Ammon's horn (tissue), 1 donor: Measurements from ENCODE around the gene PHKB.

Source experiments
- DNase-seq: peaks from one replicate; pipeline ENCODE4 v3.0.0-alpha.2; 2016; ENCODE audit warnings: low spot score

PHKB gene

DNA sequence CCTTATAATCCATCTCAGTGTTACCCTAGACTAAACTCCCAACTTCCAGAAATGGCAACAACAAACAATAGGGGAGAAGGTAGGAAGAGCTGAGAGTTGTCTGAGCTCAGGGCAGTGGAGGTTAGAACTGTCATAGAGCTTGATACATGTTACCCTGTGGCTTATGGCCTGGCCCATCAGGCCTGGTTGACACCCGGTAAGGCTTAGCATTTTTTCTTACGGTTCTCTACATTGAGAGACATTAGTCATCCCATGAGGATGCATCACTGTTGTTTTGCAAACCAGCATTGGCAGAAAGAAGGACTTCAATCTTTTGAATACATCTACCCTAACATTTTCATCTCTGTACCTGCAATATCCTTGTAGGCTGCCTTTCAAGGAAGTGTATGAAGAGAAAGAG, 226.6 kb downstream of the PHKB start:
- DNase-seq, result no peak

DNA sequence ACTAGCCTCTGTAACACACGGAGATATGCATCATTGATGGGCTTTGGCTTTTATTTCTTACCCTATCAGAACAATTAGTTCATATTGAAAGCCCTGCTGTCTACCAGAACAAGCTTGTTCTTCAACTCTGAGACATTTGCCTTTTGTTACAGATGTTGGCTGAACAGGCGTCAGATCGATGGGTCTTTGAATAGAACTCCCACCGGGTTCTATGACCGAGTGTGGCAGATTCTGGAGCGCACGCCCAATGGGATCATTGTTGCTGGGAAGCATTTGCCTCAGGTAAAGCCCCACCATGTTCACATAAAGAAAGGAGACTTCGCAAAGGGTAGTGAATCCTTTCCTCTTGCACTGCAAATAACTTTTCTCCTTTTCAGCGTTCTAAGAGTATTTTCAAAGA, 232.1 kb downstream of the PHKB start:
- DNase-seq, result no peak

DNA sequence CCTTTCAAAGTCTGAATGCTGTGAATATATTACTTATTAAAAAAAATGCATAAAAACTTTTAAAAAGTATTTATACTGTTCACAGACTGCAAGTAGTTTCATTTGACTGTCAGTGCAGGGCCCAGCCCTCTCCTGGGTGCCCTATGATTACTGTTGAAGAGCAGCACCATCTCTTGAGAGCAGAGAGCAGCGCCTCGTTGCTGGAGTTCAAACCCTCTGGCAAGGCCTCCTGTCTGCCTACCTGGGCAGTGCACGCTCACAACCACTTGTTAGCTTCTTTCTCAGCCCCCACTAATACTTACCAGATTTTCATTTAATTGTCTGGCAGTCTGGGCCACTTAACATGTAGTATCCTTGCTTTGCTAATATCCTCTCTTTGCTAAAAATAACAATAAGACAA, 233.4 kb downstream of the PHKB start:
- DNase-seq, result no peak

DNA sequence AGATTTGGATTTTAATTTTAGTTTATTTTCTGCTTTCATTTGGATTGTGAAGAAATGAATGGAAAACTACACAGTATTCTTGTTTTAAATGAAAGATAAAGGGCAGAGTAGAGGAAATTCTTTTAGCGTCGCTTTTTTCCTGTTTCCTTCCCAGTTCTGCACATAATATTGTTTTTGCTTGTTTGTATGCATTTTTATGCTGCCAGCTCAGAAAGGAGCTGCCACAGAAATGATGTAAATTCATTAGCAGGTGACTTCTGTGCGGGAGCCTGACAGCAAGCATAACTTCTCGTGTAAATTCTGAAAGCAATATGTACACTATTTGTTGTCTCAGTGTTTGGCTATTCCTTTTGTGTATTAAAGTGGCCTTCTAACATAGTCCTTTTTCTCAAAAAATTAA, 234.6 kb downstream of the PHKB start:
- DNase-seq, result no peak

DNA sequence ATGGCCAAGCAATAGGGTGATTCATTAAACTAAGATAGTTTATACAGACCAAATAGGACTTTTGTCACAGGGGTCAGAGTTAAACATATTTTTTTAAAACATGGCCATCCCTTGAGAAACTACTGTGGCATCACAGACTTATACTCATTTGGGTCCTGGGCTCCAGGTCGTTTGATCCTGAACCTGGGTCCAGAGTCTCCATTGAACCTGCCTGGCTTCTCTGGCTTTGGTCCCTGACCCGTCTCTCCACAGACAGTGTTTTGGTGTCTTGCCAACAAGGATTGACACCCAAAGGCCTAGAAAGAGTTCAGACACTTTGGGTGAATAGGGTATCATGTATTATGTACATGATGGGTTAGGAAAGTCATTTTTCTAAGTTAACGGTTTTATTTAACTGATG, 236.7 kb downstream of the PHKB start:
- no peak for DNase-seq

DNA sequence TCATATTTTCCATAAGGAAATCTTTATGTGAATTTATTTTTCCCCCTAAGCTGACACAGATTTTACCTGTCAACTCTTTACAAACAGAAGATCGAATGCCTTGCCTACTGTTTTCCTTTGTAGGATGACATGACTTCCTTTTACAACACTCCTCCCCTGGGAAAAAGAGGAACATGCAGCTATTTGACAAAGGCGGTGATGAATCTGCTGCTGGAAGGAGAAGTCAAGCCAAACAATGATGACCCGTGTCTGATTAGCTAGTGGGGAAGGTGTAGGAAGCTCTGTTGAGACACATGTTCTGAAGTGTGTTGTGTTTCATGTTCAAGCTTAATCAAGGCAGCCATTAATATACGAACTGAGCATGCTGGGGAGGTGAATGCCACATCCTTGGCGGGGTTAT, 238.0 kb downstream of the PHKB start:
- no peak for DNase-seq

DNA sequence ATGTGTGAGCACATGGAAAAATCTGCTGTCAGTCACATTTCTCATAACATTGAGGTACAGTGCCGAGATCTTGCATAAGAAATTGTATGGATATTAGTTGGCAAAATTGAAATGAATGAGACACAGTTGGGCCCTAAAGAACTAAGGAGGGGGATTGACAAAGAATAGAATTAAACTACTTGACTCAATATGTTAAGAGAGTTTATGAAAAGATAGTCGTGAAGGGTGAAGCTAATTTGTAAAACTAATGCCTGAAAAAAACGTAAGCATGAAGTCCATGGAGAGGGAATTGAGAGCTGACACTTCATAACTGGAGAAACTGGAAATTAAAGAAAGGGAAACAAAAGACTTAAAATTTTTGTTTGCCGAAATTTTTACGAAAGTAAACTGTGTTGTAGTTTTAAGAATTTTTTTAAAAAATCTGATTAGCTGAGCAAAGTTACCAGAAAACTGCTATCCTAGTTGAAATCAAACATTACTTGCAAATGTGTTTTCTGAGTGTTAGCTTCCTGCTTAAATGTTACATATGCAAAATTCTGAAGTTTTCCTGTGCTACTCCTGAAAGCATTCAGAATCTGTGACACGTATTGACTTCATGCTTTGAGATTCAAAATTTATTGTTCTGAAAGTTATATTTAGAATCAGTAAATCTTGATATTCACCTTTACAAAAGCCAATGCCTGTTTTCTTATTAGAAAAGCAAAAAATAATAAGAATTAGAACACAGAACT, 239.9 kb downstream of the PHKB start:
- no peak for DNase-seq

DNA sequence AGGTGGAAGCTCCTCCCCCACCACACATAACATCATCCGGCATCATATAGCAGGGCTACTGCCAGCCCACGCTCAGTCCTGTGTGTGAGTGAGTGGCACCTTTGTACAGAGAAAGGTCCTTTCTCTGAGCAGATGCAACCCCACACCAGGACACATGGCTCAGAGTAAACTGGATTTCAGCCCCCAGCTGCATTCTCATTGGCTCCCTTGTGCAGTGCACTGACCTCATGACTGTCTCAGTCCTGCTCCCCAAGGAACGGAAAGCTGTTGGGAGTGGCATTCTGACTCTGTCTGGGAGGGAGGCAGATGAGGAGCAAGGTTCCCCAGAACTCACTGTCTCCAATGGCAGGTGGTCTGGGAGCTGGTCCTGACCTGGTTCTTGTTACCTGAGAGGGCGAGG, 244.1 kb downstream of the PHKB start:
- DNase-seq, result no peak

DNA sequence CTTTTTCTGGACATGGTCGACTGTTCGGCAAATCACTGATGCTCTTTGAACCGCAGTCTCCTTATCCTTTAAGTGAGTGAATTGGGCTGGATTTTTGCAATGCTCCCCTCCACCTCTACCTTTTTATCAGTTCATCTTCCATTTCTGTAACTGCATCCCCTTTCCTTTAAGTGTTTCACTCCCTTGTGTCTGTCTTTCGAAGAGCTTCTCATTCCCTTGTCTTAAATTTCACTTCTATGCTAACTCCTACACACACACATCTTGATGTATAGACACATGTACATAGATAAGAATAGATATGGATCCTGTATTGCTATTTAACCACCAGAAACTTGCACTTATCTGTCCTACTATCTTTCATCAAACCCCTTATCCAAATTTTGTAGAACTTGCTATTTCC, 250.7 kb downstream of the PHKB start:
- DNase-seq, result no peak

DNA sequence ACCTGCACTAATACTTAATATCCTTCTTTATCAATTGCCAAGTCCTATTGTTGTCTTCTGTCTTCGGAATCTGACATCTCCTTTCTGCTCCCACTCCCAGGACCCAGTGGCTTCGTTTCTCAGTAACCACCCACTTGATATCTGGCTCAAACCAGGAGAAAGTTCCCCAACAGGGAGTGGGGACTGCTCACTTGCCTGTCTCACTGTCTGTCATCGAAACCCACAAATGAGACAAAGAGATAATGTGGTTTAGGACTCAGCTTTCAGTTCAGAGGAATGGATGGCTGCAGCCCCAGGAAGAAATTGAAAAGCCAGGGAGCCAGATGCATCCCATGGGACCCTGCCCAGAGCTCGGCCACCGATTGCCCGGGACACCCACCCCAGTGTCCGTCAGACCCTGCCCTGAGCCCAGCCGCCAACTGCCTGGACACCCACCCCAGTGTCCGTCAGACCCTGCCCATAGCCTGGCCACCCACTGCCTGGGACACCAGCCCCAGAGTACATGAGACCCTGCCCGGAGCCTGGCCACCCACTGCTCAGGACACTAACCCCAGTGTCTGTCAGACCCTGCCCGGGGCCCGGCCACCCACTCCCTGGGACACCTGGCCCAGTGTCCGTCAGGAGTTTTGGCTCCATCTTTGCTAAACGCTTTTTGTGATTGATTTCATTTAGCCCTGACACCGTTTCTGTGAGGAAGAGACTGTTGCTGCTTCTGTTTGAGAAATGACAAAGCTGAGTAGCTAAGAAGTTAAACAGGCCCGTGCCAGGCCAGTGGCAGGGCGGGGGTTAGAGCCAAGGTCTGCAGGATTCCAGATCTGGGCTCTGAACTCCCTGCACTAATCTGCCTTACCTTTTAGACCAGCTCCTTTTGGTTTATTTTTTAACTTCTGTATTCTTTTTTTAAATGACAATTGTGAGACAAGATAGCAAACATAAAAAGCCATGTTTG, 251.4 kb downstream of the PHKB start:
- no peak for DNase-seq

DNA sequence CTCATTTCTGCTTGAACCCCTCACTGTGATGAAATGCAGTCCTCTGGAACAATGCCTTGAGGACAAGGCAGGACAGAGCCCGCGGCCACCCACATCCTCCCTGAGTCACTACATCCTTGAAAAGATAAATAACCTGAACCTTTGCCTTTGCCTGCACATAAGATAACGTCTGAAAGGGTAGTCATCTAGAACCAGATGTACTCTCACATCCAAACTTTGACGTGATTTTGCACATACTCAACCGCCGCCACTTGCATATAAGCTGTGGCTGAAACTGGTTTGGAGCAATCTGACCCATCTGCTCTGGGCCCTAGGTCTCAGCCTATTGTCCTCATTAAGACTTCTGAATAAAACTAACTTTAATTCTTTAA, 252.1 kb downstream of the PHKB start:
- no peak for DNase-seq

DNA sequence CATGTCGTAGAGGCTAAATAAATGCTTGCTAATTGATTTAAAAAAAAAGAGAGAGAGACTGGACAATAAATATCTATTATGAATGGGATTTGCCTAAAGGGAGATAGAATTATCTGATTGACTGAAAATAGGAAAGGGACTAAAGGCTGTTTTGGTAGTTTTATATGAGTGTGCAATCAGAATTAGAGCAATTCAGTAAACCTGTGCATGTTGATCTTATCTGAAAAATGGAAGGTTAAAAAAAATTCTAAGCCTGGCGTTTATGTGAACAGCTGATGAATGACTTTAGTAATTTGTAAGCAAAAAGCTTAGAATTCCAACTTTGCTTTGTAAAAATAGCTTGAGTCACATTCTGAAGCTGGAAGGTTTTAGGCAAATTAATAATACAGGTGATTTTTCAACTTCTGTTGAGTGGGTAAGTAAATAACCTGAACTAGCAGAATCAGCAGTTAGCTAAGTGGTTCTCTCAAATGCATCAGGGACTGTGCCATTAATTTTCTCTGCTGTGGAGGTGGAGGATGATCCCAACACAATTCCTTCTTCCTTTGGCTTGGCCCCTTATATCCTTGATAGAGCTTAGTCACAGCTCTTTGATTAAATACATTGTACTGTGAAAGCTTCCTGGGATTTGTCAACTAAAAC, 254.4 kb downstream of the PHKB start:
- no peak for DNase-seq

DNA sequence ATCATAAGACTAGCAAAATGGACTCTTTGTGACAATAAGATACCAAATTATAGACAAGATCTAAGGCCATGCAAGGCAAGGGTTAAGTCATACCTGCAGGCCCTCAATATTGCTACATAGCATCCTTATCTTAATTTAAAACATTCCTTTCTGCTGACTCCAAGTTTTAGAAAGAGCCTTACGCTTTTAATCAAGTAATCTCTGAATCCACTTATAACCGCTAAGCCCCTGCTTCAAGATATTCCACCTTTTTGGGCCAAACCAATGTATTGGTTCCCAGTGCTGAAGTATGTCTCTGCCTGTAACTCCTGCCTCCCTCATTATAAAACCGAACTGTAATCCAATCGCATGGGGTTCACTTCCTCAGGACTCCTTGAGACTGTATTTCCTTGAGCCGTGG, 255.4 kb downstream of the PHKB start:
- DNase-seq, result no peak

DNA sequence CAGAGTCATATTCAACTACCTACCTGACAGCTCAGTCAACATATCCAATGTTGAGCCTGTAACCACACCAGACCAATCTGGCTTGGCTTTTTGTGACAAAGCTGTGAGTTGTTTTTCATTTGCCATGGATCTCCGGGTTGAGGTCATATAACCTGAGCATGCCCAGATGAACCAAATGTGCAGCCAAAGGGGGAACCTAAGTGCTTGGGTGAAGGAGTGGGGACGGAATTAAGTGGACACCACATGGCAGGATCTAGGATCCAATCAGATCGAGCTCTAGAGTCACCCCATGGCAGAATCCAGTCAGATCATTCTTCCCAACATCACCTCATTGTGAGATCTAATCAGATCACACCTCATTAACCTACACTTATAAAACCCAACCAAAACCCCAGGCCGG, 258.6 kb downstream of the PHKB start:
- no peak for DNase-seq

DNA sequence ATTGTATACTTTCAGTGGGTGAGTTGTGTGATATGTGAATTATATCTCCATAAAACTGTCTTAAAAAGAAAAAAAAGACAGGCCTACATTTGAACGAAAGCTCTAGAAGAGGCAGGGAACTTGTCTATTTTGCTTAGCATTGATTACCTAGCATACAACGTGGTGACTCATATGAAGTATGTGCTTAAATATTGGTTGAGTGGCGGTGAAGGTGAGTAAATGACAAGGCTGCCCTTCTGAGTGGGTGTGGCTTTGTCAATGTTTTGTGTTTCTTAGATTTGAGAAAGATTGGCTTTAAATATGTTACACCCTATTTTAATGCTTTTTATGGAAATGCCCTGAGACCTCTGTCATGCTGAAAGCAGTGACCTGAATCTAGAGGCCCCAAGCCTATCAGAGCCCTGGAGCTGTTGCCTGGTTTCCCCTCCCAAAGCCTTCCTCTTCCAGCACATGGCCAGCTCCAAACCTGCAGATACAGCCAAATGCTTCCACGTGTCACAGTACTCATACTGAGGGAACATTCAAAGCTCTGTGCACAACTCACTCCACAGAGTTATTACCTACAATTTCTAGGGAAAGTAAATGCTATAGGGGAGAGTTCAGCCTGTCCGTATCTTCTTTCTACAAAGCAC, 260.0 kb downstream of the PHKB start:
- DNase-seq, result no peak

DNA sequence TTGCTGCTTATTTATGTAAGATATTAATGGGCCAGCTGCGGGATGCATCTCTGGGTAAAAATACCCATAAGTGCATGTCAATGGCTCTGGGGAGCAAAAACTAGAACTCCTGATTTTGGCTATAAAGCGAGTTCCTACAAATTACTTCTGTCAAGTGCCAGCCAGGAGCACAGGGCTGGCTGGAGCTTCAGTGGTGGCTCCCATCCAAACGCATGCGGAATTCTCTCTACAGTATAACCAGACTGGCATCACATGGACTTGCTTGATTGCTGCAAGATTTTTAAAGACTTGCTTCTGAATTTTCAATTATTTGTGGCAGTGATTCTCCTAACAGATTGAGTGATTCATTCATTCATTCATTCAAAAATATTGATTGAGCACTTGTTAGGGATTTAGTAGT, 260.9 kb downstream of the PHKB start:
- DNase-seq, result peak; percentile 16

DNA sequence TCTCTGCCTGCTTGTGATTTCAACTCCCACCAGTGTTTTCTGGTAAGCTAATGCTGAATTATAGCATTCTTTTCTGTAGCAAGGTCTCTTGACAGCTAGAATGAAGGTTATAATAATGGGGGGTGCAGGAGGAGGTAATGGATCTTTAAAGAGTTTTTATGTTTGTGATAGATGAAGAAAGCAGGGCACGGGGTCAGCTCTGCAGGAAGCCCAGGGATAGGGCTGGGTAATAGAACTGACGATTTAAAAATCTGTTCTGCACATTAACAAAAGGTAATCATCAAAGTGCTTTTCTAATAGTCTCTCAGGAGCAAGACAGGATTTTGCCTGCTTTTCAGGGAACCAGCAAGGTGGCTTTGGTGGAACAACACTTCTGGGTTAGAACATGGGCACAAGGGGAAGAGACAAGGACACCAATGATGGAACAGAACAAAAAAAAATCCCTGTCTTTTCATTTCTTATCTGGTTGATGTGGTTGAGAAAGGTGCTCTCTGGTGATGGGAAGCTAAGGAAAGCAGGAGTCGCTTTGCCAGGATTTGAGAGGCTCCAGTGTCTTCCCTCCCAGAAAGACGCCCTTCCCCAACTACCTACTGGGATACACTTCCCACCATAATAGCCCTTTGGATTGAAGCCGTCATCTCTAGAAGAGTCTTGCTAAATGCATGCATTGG, 263.1 kb downstream of the PHKB start:
- no peak for DNase-seq

DNA sequence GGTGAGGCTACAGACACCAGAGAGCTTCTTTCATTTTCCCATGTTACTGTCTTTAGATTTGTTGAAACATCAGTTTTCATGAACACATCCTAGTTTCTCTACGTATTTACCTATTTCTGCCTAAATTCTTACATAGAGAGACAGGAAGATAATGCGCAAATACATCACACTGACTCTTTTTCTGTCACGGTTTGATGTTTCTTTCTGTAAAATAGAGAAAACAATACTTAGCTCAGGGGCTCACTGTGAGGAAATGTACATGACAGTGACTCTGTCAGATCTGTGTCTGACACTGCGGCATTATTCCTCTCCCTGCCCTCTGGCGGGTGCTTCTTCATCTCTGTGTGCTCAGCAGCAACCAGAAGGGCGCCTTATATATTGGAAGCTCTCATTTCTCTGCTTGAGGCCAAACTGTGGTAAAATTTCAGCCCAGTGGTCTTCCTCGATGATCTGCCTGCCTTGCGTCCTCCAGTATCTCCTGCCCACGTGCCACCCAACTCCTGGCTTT, 264.1 kb downstream of the PHKB start:
- no peak for DNase-seq

DNA sequence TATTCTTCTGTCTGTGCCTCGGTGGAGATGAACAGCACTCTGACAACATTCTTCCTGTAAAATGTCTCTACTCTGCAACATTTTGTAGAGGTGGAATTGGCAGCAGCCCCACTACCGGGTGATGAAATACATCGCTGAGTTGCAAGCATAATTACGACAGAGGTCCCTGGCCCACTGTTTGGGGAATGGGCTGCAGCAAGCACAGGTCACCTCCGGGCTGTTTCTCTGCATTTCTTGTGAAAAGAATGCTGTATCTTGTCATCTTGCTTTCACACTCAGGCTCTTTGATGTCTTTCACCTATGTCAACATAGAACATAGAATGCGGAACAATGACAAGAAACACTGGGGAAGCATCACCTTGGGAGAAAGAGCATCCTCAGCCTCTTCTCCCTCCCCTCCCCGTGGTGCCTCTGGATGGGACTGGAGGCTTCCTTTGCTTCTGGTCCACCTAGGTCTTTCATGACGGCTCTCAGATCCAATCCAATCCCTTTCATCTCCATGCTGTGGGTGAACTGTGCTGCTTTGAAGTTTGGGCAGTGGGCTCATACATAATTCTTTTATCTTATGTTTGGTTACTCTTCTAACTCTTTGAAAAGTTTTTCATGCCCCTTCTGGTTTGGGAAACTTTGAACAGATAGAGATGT, 265.0 kb downstream of the PHKB start:
- no peak for DNase-seq

DNA sequence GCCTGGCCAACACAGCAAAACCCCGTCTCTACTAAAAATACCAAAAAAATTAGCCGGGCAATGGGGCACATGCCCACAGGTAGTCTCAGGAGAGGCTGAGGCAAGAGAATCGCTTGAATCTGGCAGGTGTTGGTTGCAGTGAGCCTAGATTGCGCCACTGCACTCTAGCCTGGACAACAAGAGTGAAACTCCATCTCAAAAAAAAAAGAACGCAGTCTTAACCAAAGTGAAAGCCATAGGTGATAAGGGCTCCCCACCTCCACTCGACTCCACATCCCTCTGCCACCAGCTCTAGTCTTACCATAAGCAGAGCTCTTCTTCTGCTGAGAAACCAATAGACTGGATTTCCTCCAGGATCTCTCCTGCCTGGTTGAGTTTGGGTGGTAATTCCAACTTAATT, 266.0 kb downstream of the PHKB start:
- DNase-seq, result no peak

DNA sequence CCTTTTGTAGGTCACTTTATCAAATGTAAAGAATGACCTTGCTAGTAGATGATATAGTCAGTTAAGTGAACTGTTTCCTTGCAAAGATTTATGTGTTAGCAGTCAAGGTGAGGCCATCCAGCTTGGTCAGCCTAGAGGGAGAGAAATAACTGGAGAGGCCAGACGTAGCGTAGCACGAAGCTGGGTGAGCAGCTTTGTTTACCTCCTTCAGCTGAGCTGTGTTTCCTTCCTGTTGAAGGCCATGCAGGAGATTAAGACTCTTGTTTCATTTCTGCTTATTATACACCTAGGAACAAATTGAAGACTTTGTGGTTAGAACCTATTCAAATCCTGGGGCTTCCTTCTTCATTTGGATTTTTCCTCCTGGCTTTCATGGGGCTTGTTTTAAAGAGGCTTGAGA, 267.1 kb downstream of the PHKB start:
- DNase-seq, result no peak
